T-cell (primary cell): ENCODE data around the gene ZNF764. TPM values are rescaled to one million over a fixed set of nuclear protein-coding genes. Genes with fewer than 3 reads are reported as not detected.
"Not testable (repeated sequence)": the region's sequence is repeated elsewhere in the genome, so short reads cannot be mapped to it uniquely, and the experiment has no call there.

Experiments
- ATAC-seq, 4 experiments: fragments of 200-7000 bp in 3 of 4; fragments of 150-1000 bp in 1 of 4; cut with Tn5 transposase; replicated peaks in 1 of 4; 1 replicate in 3 of 4; 2 replicates in 1 of 4; pipeline ENCODE4 v1.10.0; 2021; ENCODE audit warnings: moderate library complexity in 3 of 4, mild to moderate bottlenecking in 2 of 4, moderate number of reproducible peaks in 1 of 4
- CTCF ChIA-PET, 2 donors: fragments of 300-600 bp; sonication (Branson Sonifier 250); formaldehyde crosslinking; loops; one replicate each; lab custom pipeline; 2022; ENCODE audit warnings: antibody characterized with exemption in 2 of 2; lab: Charles Lee
- POLR2A ChIA-PET, 2 donors: fragments of 300-600 bp; sonication (Branson Sonifier 250); formaldehyde crosslinking; loops; one replicate each; lab custom pipeline; 2022; ENCODE audit warnings: antibody characterized with exemption in 2 of 2; lab: Charles Lee
- DNase-seq, 35 experiments: peaks; one replicate each; pipeline versions ENCODE4 v3.0.0 to v3.0.0-alpha.2; 2013 to 2023
- H3K27ac ChIP-seq: one replicate; pipeline ENCODE4 v1.5.1; 2013; ENCODE audit warnings: low read length
- H3K27me3 ChIP-seq, 2 experiments: replicated peaks in 1 of 2; 1 replicate in 1 of 2; 2 replicates in 1 of 2; pipeline versions ENCODE4 v1.6.1 to v1.7.0; 2013; ENCODE audit warnings: low read length in 1 of 2, mixed read lengths in 1 of 2; ENCODE audit not compliant: control insufficient read depth in 2 of 2, insufficient read depth in 2 of 2; ENCODE audit errors: extremely low read depth in 1 of 2
- H3K36me3 ChIP-seq, 2 donors: 1 replicate in 1 of 2; 2 replicates in 1 of 2; pipeline versions ENCODE4 v1.6.1 to v1.7.0; 2013; ENCODE audit warnings: low read length in 1 of 2; ENCODE audit not compliant: control insufficient read depth in 2 of 2, insufficient read depth in 1 of 2; ENCODE audit errors: extremely low read depth in 1 of 2
- H3K4me1 ChIP-seq, 2 experiments: 1 replicate in 1 of 2; 2 replicates in 1 of 2; pipeline versions ENCODE4 v1.6.1 to v1.7.0; 2013; ENCODE audit warnings: low read length in 2 of 2, mixed read lengths in 1 of 2; ENCODE audit not compliant: insufficient read depth in 2 of 2, control insufficient read depth in 1 of 2; ENCODE audit errors: extremely low read depth in 1 of 2
- H3K4me3 ChIP-seq, 2 donors: 1 replicate in 1 of 2; 2 replicates in 1 of 2; pipeline versions ENCODE4 v1.5.1 to v1.7.0; 2013; ENCODE audit warnings: mild to moderate bottlenecking in 2 of 2, low read length in 1 of 2, moderate library complexity in 1 of 2; ENCODE audit not compliant: control insufficient read depth in 1 of 2; ENCODE audit errors: extremely low read depth in 1 of 2
- H3K9me3 ChIP-seq: 2 replicates; pipeline ENCODE4 v1.7.0; 2013
- H3K27ac Mint-ChIP-seq, 2 donors: one replicate each; pipeline ENCODE4 v1.8.0; 2020 to 2021; ENCODE audit warnings: mild to moderate bottlenecking in 2 of 2, mixed read lengths in 2 of 2
- H3K27me3 Mint-ChIP-seq, 2 donors: one replicate each; pipeline ENCODE4 v1.8.0; 2021 to 2022; ENCODE audit warnings: mixed read lengths in 2 of 2
- H3K36me3 Mint-ChIP-seq: one replicate; pipeline ENCODE4 v1.8.0; 2021; ENCODE audit warnings: mixed read lengths
- H3K4me1 Mint-ChIP-seq, 3 donors: one replicate each; pipeline ENCODE4 v1.8.0; 2020 to 2022; ENCODE audit warnings: mixed read lengths in 3 of 3, mild to moderate bottlenecking in 1 of 3
- H3K4me3 Mint-ChIP-seq, 3 donors: one replicate each; pipeline ENCODE4 v1.8.0; 2020 to 2022; ENCODE audit warnings: mild to moderate bottlenecking in 3 of 3, mixed read lengths in 3 of 3, moderate library complexity in 3 of 3
- H3K9me3 Mint-ChIP-seq, 3 donors: one replicate each; pipeline ENCODE4 v1.8.0; 2020 to 2022; ENCODE audit warnings: mixed read lengths in 3 of 3
- WGBS: methylation state at CpG from one replicate; pipeline ENCODE4 v1.1.5; 2013; ENCODE audit warnings: missing lambda C conversion rate; ENCODE audit not compliant: insufficient coverage; 5-methylcytosine and 5-hydroxymethylcytosine counted together
- total RNA-seq, 35 experiments: library from RNA in 6 of 35; stranded (reverse) in 6 of 35; fragments of 120-200 nt in 1 of 35; gene quantifications; one replicate each; pipeline versions ENCODE4 v1.2.1 to v1.2.4 and lab custom pipeline; 2013 to 2026

Gene ZNF764
- total RNA-seq, 5 donors from 2014 or later (not counting 1 experiment from before 2014, with no cell fraction given) = 14.9 to 33.9 (median 27.3) TPM

DNA sequence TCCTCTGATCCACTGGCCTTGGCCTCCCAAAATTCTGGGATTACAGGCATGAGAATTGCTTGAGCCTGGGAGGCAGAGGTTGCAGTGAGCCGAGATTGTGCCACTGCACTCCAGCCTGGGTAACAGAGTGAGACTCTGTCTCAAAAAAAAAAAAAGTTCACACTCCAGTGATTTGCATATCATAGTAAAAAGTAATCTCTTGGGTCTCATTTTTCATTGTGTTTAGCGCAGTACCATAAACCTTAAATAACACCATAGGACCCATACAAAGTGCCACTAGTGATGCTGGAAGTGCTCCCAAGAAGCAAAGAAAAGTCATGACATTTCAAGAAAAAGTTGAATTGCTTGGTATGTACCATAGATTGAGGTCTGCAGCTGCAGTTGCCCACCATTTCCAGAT lies 31.4 kb upstream of the ZNF764 start:
- POLR2A ChIA-PET, H3K9me3 ChIP-seq, H3K4me3 Mint-ChIP-seq, H3K27me3 Mint-ChIP-seq, CTCF ChIA-PET, H3K36me3 Mint-ChIP-seq, H3K27ac ChIP-seq, H3K36me3 ChIP-seq, H3K27me3 ChIP-seq, DNase-seq, H3K27ac Mint-ChIP-seq, H3K4me3 ChIP-seq, H3K9me3 Mint-ChIP-seq, ATAC-seq: not testable (repeated sequence)
- H3K4me1 Mint-ChIP-seq = peaks cover 11 to 20% (median 17%) of the 10 kb centered on the region in 3 donors
- no CpG with 5 or more reads among the region's 2 CpGs for WGBS
- peaks cover 6 to 18% of the 10 kb centered on the region in 2 experiments for H3K4me1 ChIP-seq

DNA sequence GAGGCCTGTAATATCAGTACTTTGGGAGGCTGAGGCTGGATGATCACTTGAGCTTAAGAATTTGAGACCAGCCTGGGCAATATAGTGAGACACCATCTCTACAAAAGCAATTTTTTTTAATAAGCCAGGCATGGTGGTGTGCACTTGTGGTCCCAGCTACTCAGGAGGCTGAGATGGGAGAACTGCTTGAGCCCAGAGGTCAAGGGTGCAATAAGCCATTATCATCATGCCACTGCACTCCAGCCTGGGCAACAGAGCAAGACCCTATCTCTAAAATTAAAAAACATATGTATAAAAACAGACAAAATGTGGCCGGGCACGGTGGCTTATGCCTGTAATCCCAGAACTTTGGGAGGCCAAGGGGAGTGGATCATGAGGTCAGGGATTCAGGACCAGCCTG lies 30.5 kb upstream of the ZNF764 start:
- no peak overlapping the region for H3K4me3 ChIP-seq
- no CpG with 5 or more reads among the region's 2 CpGs for WGBS
- ChIA-PET CTCF (interaction anchor here in 1 of 2 donors (0.6 to 0.7 kb wide), 2 partner anchors 22 to 37 kb away, joined by 3 read pairs; partner anchors contain the start of gene ZNF689), POLR2A (no interaction called here)
- Mint-ChIP-seq H3K4me1 (peaks cover 13 to 26% (median 19%) of the 10 kb centered on the region in 3 donors), H3K27ac (no peak overlapping the region), H3K9me3 (no peaks in the 10 kb centered on the region), H3K36me3 (no peaks in the 10 kb centered on the region), H3K27me3 (no peaks in the 10 kb centered on the region), H3K4me3 (no peak overlapping the region)
- DNase-seq (no peak), ATAC-seq (no peak)
- no peaks in the 10 kb centered on the region for H3K36me3 ChIP-seq
- H3K4me1 ChIP-seq = peaks cover 6 to 18% of the 10 kb centered on the region in 2 experiments
- no peaks in the 10 kb centered on the region for H3K9me3 ChIP-seq
- no peaks in the 10 kb centered on the region for H3K27me3 ChIP-seq
- H3K27ac ChIP-seq = no peak overlapping the region

DNA sequence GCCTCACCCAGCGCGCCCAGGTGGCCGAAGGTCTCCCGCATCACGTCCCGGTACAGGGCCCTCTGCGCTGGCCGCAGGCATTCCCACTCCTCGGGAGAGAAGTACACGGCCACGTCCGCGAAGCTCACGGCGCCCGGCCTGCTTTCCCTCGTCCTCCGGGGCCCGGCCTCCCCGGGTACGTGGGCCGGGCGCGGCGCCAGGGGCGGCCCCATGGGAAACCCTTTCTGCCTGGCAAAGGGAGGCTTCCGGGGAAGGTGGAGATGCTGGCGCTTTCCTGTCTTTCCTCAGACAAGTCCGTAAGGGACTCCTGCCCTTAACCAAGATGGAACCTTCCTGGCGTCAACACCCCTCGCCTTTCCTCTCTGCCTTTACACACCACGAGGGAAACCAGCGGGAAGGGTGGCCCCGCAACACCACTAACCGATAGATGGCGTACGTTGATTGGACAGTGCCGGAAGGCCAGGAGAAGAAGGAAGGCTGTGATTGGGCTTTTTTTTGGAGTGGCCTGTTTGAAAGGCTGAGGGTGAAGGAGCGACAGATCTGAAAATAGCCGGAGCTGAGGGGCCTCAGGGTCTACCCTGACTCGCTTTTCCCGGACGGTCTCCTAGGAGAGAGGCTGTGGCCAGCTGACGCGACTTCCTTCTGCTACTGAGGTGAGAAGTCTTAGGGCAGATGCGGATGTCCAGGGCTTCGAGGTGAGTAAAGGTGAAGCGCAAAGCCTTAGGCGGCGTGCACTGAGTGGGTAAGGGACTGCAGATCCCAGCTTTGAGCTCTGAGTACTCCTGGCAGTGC lies 27.4 kb upstream of the ZNF764 start, which contains the start of gene ZNF785:
TSS of gene ZNF785 (minus strand) at position 298 of the 792 bp plus-strand sequence. CDS start at position 212, 86 bp downstream.
- Mint-ChIP-seq H3K27me3 (no peaks in the 10 kb centered on the region), H3K27ac (peak within 1 kb of the TSS; percentile 88 to 91), H3K4me1 (peaks cover 17 to 29% (median 25%) of the 10 kb centered on the region in 3 donors), H3K9me3 (no peaks in the 10 kb centered on the region), H3K36me3 (peaks cover 12% of the 10 kb centered on the region), H3K4me3 (peak within 1 kb of the TSS; percentile 78 to 88 (median 88))
- DNase-seq = peak; percentile 78 to 97 (median 90)
- H3K9me3 ChIP-seq = no peaks in the 10 kb centered on the region
- H3K27me3 ChIP-seq = no peaks in the 10 kb centered on the region
- H3K4me3 ChIP-seq = peak within 1 kb of the TSS; percentile 63 to 68
- H3K27ac ChIP-seq = peak within 1 kb of the TSS; percentile 62
- H3K4me1 ChIP-seq = peaks cover 6 to 21% of the 10 kb centered on the region in 2 experiments
- peak; percentile 98 to 99 (median 99) for ATAC-seq
- ChIA-PET POLR2A (interaction anchor here (0.6 to 1.0 kb wide), 2 partner anchors 22 to 52 kb away, joined by 4 read pairs; no protein-coding TSS in a partner anchor), CTCF (interaction anchor here (0.9 to 1.4 kb wide), 4 partner anchors 12 to 156 kb away, joined by 3 to 7 read pairs (median 4); partner anchors contain the start of genes DCTPP1 (in 1 of the 2) and ZNF747 (in 1 of the 2))
- WGBS = 1% methylated on average over 37 of the region's 50 CpGs
- peaks cover 9 to 17% of the 10 kb centered on the region in 2 donors for H3K36me3 ChIP-seq

DNA sequence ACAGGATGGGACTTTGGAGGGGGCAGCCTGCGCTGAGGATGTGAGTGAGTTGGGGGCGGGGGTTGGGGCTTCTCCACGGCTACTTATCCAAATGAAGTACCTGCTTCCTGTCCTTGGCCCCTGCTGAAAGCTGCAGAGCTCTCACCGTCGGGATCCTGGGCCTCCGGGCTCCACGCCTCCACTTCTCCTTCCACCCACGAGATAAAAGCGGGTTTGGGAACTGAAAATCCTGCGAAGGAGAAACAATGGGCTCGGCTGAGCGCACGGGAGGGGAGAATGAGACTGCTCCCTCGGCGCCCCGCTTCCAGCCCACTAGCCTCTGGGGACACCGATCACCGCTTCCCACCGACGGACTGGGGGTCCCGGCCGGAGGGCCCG lies 26.8 kb upstream of the ZNF764 start:
- ChIA-PET CTCF (interaction anchor here in 1 of 2 donors (0.7 to 1.4 kb wide), 3 partner anchors 44 to 155 kb away, joined by 3 to 7 read pairs (median 3); partner anchors contain the start of gene DCTPP1), POLR2A (interaction anchor here in 1 of 2 donors (0.6 kb wide), 1 partner anchor 97 kb away, joined by 6 read pairs; no protein-coding TSS in a partner anchor)
- no peaks in the 10 kb centered on the region for H3K9me3 Mint-ChIP-seq
- peak in 3 of 35 experiments; percentile 4 to 26 (median 8) for DNase-seq
- Histone ChIP-seq H3K4me3 (peak overlapping the region; percentile 63 to 68), H3K4me1 (peaks cover 6 to 21% of the 10 kb centered on the region in 2 experiments), H3K27me3 (no peaks in the 10 kb centered on the region), H3K36me3 (peaks cover 9 to 17% of the 10 kb centered on the region in 2 donors), H3K9me3 (no peaks in the 10 kb centered on the region), H3K27ac (peak overlapping the region; percentile 62)
- H3K36me3 Mint-ChIP-seq = peaks cover 12% of the 10 kb centered on the region
- no peaks in the 10 kb centered on the region for H3K27me3 Mint-ChIP-seq
- peak overlapping the region; percentile 68 to 87 for H3K27ac Mint-ChIP-seq
- ATAC-seq = peak; percentile 14 to 36 (median 28)
- H3K4me1 Mint-ChIP-seq = peaks cover 17 to 29% (median 25%) of the 10 kb centered on the region in 3 donors
- 13% methylated on average over 19 of the region's 23 CpGs for WGBS
- peak overlapping the region; percentile 78 to 88 (median 88) for H3K4me3 Mint-ChIP-seq

DNA sequence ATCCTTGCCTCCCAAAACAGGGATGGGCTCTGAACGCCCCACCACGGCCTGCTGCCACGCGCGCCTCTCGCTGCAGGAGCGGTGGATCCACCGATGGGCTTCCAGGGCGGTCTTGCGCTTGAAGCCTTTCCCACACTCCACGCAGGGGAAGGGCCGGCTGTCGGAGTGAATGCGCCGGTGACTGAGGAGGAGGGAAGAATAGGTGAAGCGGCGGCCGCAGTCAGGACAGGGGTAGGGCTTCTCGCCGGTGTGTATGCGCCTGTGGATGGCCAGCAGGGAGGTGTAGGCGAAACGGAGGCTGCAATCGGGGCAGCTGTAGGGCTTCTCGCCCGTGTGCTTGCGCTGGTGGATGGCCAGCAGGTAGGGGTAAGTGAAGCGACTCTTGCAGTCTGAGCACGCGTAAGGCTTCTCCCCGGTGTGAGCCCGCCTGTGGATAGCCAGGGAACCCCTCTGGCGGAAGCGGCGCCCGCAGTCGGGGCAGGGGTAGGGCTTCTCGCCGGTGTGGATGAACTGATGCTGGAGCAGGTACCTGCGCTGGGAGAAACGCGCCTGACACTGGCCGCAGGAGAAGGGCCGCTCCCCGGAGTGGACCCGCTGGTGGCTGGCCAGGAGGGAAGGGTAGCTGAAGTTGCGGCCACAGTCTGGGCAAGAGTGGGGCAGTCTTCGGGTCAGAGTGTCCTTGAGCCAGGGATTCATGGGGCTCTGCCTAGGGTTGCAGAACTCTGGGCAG lies 24.6 kb upstream of the ZNF764 start:
- POLR2A ChIA-PET = interaction anchor here in 1 of 2 donors (0.5 kb wide), 1 partner anchor 123 kb away, joined by 4 read pairs; no protein-coding TSS in a partner anchor
- Histone ChIP-seq H3K27me3 (no peaks in the 10 kb centered on the region), H3K4me1 (peaks cover 6 to 21% of the 10 kb centered on the region in 2 experiments), H3K9me3 (no peaks in the 10 kb centered on the region), H3K27ac (no peak overlapping the region), H3K4me3 (no peak overlapping the region), H3K36me3 (peaks cover 9 to 17% of the 10 kb centered on the region in 2 donors)
- DNase-seq (no peak), ATAC-seq (no peak)
- 99% methylated on average over 36 of the region's 48 CpGs for WGBS
- no peak overlapping the region for H3K27ac Mint-ChIP-seq
- no peak overlapping the region for H3K4me3 Mint-ChIP-seq
- peaks cover 17 to 27% (median 25%) of the 10 kb centered on the region in 3 donors for H3K4me1 Mint-ChIP-seq
- CTCF ChIA-PET = interaction anchor here in 1 of 2 donors (0.6 kb wide), 1 partner anchor 12 kb away, joined by 3 read pairs; no protein-coding TSS in a partner anchor
- H3K9me3 Mint-ChIP-seq = no peaks in the 10 kb centered on the region
- peaks cover 12% of the 10 kb centered on the region for H3K36me3 Mint-ChIP-seq
- H3K27me3 Mint-ChIP-seq = no peaks in the 10 kb centered on the region
